Adrenal gland (tissue), 12 donors: ENCODE measurements around the gene ZNF727. TPM values are rescaled to one million over a fixed set of nuclear protein-coding genes. Genes with fewer than 3 reads are reported as not detected.
"Not testable (repeated sequence)": the region's sequence is repeated elsewhere in the genome, so short reads cannot be mapped to it uniquely, and the experiment has no call there.

Experiments used
- DNase-seq, 7 donors: peaks; one replicate each; pipeline ENCODE4 v3.0.0-alpha.2; 2019 to 2020
- H3K27ac ChIP-seq, 5 donors: fragments of 200-600 bp; sonication (generic) in 4 of 5; 1 replicate in 3 of 5; 2 replicates in 2 of 5; pipeline versions ENCODE4 v1.5.1 to v1.8.0; 2016 to 2020; ENCODE audit warnings: mild to moderate bottlenecking in 1 of 5
- H3K27me3 ChIP-seq: fragments of 200-600 bp; 2 replicates; pipeline ENCODE4 v1.8.0; 2021
- H3K36me3 ChIP-seq, 2 donors: fragments of 200-600 bp; replicated peaks in 1 of 2; 1 replicate in 1 of 2; 2 replicates in 1 of 2; pipeline versions ENCODE4 v1.5.1 to v1.8.0; 2018 to 2022
- H3K4me1 ChIP-seq, 2 donors: fragments of 200-600 bp; replicated peaks in 1 of 2; 1 replicate in 1 of 2; 2 replicates in 1 of 2; pipeline versions ENCODE4 v1.5.1 to v1.8.0; 2018 to 2021
- H3K4me3 ChIP-seq, 4 donors: fragments of 200-600 bp; sonication (generic) in 3 of 4; one replicate each; pipeline ENCODE4 v1.5.1; 2016 to 2018
- H3K9me3 ChIP-seq, 3 donors: fragments of 200-600 bp; sonication (generic) in 1 of 3; replicated peaks in 1 of 3; 1 replicate in 2 of 3; 2 replicates in 1 of 3; pipeline versions ENCODE4 v1.5.1 to v1.8.0; 2016 to 2021
- POLR2A ChIP-seq, 2 donors: fragments of 450-650 bp; IDR thresholded peaks; one replicate each; pipeline ENCODE4 v1.6.1; 2017; ENCODE audit warnings: antibody characterized with exemption in 2 of 2, mild to moderate bottlenecking in 2 of 2, moderate library complexity in 1 of 2
- WGBS, 4 donors: extraction: QIAGEN DNeasy Blood & Tissue Kit in 2 of 4; methylation state at CpG; one replicate each; pipeline versions ENCODE4 v1.1.5 to v1.1.7; 2013 to 2017; 5-methylcytosine and 5-hydroxymethylcytosine counted together
- intact Hi-C, 2 donors: fragments of 100-400 bp; cut with DNase I; formaldehyde crosslinking; loops; one replicate each; pipeline versions ENCODE4 v1.14.1 to v1.15.0; 2022 to 2023
- polyA plus RNA-seq, 3 donors: library from polyadenylated mRNA; stranded (reverse); fragments of 200-250 nt in 2 of 3; fragments of 350-450 nt in 1 of 3; fragmentation: Illumina TruSeq in 1 of 3; extraction: RNeasy Lipid Tissue Mini Kit (QIAGEN cat#74804) in 1 of 3; gene quantifications; one replicate each; pipeline ENCODE4 v1.2.3, GENCODE V29; 2013 to 2014
- total RNA-seq, 9 donors: library from RNA; depleted of rRNA in 4 of 9; stranded (reverse); fragments of >200 nt in 4 of 9; fragments of 120-200 nt in 1 of 9; fragmentation: NEBNext Ultra II Directional in 1 of 9; extraction: Animal tissue kit (Norgen Biotek cat#: 25700) in 1 of 9; gene quantifications; one replicate each; pipeline versions ENCODE4 v1.1.0 to v1.2.4, GENCODE V29; 2013 to 2023
- TF ChIP-seq, protein P1 (sequence below), 6 experiments: fragments of 450-650 bp in 4 of 6; fragments of 200-600 bp in 2 of 6; sonication (generic) in 1 of 6; IDR thresholded peaks; 1 replicate in 5 of 6; 2 replicates in 1 of 6; pipeline versions ENCODE4 v1.5.1 to v1.8.0; 2016 to 2021; ENCODE audit warnings: antibody characterized with exemption in 6 of 6, mild to moderate bottlenecking in 2 of 6, moderate library complexity in 1 of 6
- donor health status: healthy with polysubstance abuse.
- donor health status: Bipolar disorder and iron deficiency.
- donor health status: DM: yes; HTN: yes; CAD: no.
- donor health status: DM: no; HTN: no; CAD: no.
- donor health status: DM: no; HTN: no; CAD: no.
- donor health status: DM: yes; HTN: yes; CAD: no.

Gene ZNF727
- total and polyA plus RNA-seq, 12 donors: 0.10 to 2.6 (median 1.4) TPM

DNA sequence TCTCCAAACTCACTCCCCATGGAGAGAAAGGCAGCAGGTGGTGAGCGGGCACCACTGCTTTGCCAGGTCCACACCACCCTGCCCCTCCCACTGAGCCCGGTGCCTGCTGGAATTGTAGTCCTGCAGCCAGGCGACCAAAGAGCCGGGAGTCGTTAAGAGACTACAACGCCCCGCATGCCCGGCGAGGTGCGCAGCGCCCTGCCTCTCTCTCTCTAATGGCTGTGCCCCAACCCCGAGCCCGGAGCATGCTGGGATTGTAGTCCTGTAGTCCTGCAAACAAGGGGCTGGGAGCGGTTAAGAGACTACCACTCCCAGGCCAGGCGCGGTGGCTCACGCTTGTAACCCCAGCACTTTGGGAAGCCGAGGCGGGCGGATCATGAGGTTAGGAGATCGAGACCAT is 8.1 kb upstream of the ZNF727 start:
- WGBS, 4 donors: 12 to 49% (median 21%) methylated on average over 12 to 21 of the region's 21 CpGs
- Histone ChIP-seq H3K27ac (no peak overlapping the region), H3K27me3 (no peaks in the 10 kb centered on the region), H3K36me3 (no peaks in the 10 kb centered on the region), H3K4me3 (no peak overlapping the region), H3K9me3 (peaks cover 0 to 12% (median 0%) of the 10 kb centered on the region in 3 donors), H3K4me1 (no peaks in the 10 kb centered on the region)
- no peak for TF ChIP-seq POLR2A (IDR thresholded peaks at IDR 0.05)
- TF ChIP-seq, protein P1, sequence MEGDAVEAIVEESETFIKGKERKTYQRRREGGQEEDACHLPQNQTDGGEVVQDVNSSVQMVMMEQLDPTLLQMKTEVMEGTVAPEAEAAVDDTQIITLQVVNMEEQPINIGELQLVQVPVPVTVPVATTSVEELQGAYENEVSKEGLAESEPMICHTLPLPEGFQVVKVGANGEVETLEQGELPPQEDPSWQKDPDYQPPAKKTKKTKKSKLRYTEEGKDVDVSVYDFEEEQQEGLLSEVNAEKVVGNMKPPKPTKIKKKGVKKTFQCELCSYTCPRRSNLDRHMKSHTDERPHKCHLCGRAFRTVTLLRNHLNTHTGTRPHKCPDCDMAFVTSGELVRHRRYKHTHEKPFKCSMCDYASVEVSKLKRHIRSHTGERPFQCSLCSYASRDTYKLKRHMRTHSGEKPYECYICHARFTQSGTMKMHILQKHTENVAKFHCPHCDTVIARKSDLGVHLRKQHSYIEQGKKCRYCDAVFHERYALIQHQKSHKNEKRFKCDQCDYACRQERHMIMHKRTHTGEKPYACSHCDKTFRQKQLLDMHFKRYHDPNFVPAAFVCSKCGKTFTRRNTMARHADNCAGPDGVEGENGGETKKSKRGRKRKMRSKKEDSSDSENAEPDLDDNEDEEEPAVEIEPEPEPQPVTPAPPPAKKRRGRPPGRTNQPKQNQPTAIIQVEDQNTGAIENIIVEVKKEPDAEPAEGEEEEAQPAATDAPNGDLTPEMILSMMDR (IDR thresholded peaks at IDR 0.05): no peak
- intact Hi-C loops: no loop called here
- no peak for DNase-seq

DNA sequence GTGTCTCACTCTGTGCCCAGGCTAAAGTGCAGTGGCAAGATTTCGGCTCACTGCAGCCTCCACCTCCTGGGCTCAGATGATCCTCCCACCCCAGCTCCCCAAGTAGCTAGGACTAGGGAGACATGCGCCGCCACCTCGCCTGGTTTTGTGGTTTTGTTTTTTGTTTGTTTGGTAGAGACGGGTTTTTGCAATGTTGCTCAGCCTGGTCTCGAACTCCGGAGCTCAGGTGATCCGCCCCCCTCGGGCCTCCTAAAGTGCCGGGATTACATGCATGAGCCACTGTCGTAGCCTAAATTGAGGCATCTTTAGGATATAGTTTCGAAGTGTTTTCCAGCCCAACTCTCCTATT is 781 bp downstream of the ZNF727 start:
- no peaks in the 10 kb centered on the region for H3K27me3 ChIP-seq
- H3K4me3 ChIP-seq: peak overlapping the region in 2 of 4 donors; percentile 19 to 26
- no peak for DNase-seq
- TF ChIP-seq, protein P1 (IDR thresholded peaks at IDR 0.05): no peak
- no peak for TF ChIP-seq POLR2A (IDR thresholded peaks at IDR 0.05)
- H3K27ac ChIP-seq: peak overlapping the region in 1 of 5 donors; percentile 28
- H3K9me3 ChIP-seq: no peaks in the 10 kb centered on the region
- H3K4me1 ChIP-seq: no peaks in the 10 kb centered on the region
- intact Hi-C loops: no loop called here
- 17 to 61% (median 28%) methylated on average over 12 of the region's 12 CpGs for WGBS, 4 donors
- H3K36me3 ChIP-seq: no peaks in the 10 kb centered on the region

DNA sequence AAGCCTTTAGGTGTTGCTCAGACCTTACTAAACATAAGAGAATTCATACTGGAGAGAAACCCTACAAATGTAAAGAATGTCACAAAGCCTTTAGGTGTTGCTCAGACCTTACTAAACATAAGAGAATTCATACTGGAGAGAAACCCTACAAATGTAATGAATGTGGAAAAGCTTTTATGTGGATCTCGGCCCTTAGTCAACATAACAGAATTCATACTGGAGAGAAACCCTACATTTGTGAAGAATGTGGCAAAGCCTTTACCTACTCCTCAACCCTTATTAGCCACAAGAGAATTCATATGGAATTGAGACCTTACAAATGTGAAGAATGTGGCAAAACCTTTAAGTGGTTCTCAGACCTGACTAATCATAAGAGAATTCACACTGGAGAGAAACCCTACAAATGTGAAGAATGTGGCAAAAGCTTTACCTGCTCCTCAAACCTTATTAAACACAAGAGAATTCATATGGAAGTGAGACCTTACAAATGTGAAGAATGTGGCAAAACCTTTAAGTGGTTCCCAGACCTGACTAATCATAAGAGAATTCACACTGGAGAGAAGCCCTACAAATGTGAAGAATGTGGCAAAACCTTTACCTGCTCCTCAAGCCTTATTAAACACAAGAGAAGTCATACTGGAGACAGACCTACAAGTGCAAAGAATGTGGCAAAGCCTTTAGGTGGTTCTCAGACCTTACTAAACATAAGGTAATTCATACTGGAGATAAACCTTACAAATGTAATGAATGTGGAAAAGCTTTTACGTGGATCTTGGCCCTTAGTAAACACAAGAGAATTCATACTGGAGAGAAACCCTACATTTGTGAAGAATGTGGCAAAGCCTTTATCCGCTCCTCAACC is 32.8 kb downstream of the ZNF727 start:
- H3K27me3 ChIP-seq, H3K4me1 ChIP-seq, intact Hi-C loops, H3K36me3 ChIP-seq, DNase-seq, H3K4me3 ChIP-seq, H3K27ac ChIP-seq: not testable (repeated sequence)
- peaks cover 0 to 72% (median 20%) of the 10 kb centered on the region in 3 donors for H3K9me3 ChIP-seq
- WGBS, 4 donors: 59 to 87% (median 80%) methylated on average over 3 of the region's 3 CpGs

DNA sequence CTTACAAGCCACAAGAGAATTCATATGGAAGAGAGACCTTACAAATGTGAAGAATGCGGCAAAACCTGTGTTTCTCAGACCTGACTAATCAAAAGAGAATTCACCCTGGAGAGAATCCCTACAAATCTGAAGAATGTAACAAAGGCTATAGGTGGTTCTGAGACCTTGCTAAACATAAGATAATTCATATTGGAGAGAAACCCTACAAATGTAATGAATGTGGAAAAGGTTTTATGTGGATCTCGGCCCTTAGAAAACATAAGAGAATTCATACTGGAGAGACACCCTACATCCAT is 33.4 kb downstream of the ZNF727 start:
- Histone ChIP-seq H3K4me1 (no peaks in the 10 kb centered on the region), H3K36me3 (no peaks in the 10 kb centered on the region), H3K27ac (no peak overlapping the region), H3K9me3 (peaks cover 0 to 74% (median 20%) of the 10 kb centered on the region in 3 donors), H3K27me3 (no peaks in the 10 kb centered on the region), H3K4me3 (no peak overlapping the region)
- no peak for DNase-seq
- WGBS, 4 donors: 80 to 92% (median 86%) methylated on average over 2 of the region's 2 CpGs
- intact Hi-C loops: no loop called here
- no peak for TF ChIP-seq POLR2A (IDR thresholded peaks at IDR 0.05)
- TF ChIP-seq, protein P1 (IDR thresholded peaks at IDR 0.05): no peak

DNA sequence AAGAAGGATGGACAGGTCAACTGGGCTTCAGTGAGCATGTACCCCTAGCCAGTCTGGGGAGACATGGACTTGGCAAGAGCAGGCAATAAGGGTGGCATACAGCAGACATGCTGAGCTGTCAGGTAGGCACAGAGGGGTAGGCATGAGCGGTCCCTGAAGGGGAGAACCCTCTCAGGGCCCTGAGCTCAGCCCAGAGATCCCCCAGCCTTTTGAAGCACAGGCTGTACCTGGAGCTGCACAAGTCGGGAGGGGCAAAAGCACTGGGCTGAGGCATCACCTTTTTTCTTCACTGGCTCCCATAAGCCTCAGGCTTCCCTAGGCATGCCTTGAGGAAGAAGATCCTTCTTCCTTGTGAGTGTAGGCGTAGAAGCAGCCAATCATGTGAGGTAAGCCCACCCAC is 42.3 kb downstream of the ZNF727 start:
- peak in 1 of 7 donors; percentile 17 for DNase-seq
- H3K9me3 ChIP-seq: peaks cover 0 to 20% (median 0%) of the 10 kb centered on the region in 3 donors
- TF ChIP-seq POLR2A (IDR thresholded peaks at IDR 0.05): no peak
- TF ChIP-seq, protein P1 (IDR thresholded peaks at IDR 0.05): no peak
- H3K4me1 ChIP-seq: no peaks in the 10 kb centered on the region
- 44 to 76% (median 57%) methylated on average over 2 to 3 of the region's 3 CpGs for WGBS, 4 donors
- no peak overlapping the region for H3K4me3 ChIP-seq
- intact Hi-C loops: no loop called here
- no peak overlapping the region for H3K27ac ChIP-seq
- no peaks in the 10 kb centered on the region for H3K27me3 ChIP-seq
- H3K36me3 ChIP-seq: no peaks in the 10 kb centered on the region

DNA sequence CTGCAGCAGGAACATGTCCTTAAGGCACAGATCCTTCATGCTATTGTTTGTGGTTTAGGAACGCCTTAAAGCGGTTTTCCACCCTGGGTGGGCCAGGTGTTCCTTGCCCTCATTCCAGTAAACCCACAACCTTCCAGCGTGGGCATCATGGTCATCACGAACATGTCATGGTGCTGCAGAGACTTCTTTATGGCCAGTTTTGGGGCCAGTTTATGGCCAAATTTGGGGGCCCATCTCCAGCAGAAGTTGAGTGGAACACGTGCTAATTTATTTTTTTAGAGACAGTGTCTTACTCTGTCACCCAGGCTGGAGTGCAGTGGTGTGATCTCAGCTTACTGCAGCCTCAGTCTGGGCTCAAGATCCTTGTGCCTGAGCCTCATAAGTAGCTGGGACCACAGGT is 43.6 kb downstream of the ZNF727 start:
- H3K27ac ChIP-seq, intact Hi-C loops, H3K36me3 ChIP-seq, H3K4me3 ChIP-seq, H3K27me3 ChIP-seq, H3K4me1 ChIP-seq: not testable (repeated sequence)
- peak in 1 of 7 donors; percentile 35 for DNase-seq
- 75 to 93% (median 81%) methylated on average over 2 to 5 of the region's 5 CpGs for WGBS, 4 donors
- peaks cover 0 to 12% (median 0%) of the 10 kb centered on the region in 3 donors for H3K9me3 ChIP-seq
